HG02938 (cell line): ENCODE measurements around the gene TPSD1.
"Not testable (repeated sequence)": the region's sequence is repeated elsewhere in the genome, so short reads cannot be mapped to it uniquely, and the experiment has no call there.

Source experiments
- ATAC-seq: cut with Tn5 transposase; IDR thresholded peaks from one replicate; pipeline ENCODE4 v1.9.1; 2021; ENCODE audit warnings: mild to moderate bottlenecking, moderate library complexity; ENCODE audit not compliant: unreplicated experiment

TPSD1 gene

GRCh38 chr16:1220841-1221627, 34.8 kb upstream of the TPSD1 start:
- ATAC-seq, result no peak

DNA sequence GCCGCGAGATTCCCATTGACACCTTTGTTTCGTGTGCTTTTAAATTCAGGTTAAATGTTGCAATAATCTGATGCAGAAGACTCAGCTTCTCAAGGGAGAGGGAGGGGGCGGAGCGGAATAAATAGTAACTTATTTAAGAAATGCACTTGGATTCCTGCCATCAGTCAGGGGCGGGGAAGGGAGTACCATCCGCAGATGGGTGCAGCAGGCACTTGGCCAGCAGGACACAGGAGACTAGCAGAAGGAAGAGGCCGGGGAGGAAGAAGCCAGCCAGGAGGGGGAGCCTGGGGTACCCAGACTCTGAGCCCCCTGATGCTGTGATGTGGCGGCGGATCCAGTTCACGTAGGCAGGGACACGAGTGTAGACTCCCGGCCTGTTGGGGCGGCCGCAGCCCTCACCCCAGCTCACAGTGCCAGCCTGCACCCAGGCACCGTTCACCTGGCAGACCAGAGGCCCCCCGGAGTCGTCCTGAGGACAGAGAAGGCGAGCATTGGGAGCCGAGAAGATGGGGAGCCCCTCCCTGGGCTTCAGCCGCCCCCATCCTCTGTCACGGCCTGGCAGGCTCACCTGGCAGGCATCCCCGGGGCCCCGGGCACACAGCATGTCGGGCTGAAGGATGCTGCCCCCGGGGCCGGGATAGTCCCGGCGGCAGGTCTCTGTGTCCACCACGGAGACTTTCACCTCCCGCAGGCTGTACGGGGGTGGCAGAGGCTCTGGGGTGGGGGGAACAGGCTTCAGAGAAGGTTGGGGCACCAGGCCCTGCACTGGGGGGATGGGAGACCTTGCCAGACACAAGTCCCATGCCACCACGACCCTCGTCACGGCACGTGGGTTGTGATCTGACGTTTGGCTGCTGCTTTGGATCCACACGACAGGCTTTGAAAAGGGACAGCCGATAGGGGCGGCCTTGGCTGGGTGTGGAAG, 34.0 kb upstream of the TPSD1 start:
- ATAC-seq, result no peak

DNA sequence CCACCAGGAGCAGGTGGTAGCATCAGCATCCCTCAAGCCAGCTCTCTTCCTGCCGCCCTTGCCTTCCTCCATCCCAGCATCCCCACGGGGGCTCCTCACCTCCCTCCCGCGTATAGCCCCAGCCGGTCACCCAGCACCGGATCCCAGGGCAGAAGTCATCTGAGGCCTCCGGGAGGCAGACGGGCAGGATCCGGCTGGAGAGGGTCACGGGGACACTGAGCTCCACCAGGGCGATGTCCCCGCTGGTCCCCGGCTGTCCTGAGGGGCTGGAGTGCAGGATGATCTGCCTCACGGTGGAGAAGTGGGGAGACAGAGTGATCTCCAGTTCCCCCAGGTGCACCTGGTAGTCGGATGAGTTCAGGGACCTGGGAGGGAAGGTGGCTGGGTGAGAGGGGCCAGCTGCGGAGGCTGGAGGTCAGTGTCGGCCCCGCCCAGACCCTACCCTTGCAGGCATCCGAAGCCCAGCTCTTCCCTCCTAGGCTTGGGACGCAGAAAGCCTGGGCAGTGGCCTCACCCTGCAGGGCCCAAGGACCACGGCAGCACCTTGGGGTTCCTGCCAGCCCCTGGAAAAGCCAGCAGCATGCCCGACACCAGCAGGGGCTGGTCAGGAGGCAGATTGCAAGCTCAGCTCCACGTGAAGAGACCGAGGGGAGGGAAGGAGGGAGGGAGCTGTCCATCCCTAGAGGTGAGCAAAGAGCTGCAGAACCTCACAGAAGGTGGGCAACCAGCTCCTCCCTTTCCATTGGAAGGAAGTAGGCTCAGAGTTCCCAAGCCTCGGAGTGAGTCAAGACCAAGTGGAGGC, 33.1 kb upstream of the TPSD1 start:
- ATAC-seq, result no peak

DNA sequence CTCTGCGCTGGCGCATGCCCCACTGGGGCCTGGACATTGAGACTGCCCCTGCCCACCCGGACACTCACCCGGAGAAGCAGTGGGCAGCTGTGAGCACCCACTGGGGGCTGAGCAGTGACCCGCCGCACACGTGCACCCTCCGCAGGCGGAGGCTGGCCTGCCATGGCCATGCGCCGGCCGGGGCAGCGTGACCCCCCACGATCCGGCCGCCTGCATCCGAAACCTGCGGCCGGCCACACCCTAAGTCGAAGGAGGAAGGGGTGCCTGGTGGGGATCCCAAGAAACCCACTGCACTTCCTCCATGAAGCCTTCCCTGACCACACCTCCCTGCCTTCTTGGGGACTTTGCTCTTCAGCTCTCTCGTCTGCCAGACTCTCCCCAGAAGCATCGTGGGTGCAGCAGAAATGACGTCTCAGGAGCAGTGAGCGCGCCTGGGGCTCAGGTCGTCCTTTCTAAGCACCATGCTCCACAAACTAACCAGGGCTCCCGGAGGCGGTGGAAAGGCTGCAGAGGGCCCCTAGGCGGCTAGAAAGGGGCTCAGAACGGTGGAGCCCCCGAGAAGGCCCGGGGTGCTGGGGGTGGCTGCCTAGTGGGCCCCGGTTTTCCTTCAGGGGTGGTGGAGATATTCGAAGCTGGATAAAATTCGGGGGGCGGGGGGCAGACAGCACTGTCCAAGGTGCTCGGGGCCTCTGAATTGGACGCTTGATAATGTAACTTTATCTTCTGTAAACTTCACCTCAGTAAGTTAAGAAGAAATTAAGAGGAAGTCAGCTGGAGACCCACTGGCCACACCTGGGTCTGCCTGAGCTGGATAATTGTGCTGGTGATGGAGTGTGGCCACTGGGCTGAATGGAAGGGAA, 32.3 kb upstream of the TPSD1 start:
- ATAC-seq, result no peak

- no peak for ATAC-seq
Measured at GRCh38 chr16:1224558-1224957, 31.3 kb upstream of the TPSD1 start.

GRCh38 chr16:1225051-1225451, 30.8 kb upstream of the TPSD1 start, which contains the start of gene TPSG1:
Gene TPSG1, minus strand, starts transcription at chr16:1225268. Its CDS starts 16 bp downstream, at chr16:1225252.
- ATAC-seq, result no peak

DNA sequence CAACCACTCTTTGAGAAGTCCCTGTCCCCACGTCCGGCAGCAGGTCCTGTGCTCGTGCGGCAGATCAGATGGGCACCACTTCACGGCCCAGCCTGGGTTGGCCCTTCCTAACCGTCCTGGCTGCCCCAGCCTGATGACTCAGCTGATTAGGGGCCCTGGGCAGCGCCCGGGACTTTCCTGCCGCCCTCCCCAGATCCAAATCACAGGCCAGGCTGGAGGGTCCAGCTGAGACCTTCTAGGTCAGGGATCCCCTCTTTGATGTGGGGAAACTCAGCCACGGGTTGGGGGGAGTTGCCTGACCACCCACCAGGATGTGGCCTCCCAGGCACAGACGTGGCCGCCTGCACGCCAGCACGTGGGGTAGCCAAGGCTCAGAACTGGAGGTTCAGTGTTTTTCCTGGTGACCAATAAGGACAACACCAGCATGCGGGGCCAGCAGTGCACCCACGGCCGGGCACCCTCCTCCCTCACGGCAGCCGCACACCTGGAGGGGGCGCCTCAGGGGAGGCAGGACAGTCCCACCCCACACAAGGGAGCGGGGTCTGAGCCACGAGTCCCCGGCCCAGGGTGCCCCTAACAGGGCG, 30.0 kb upstream of the TPSD1 start:
- not testable (repeated sequence) for ATAC-seq

DNA sequence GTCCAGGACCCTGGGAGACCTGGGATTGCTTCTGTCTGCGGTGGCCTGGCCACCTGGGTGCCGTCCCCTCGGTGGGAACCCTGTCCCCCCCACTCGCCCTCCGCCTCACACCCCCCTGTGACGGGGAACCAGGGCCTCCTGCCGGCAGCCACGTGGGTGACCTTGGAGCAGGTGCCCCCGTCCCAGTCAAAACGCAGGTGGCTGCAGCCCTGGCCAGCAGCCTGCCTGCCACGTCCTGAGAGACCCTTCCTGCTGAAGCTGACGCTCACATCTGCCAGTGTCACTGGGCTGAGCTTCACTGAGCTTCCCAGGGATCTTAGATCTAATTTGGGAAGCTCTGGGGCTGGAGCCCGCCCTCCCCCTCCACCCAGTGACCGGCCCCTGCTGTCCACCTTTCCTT, 29.2 kb upstream of the TPSD1 start:
- not testable (repeated sequence) for ATAC-seq

DNA sequence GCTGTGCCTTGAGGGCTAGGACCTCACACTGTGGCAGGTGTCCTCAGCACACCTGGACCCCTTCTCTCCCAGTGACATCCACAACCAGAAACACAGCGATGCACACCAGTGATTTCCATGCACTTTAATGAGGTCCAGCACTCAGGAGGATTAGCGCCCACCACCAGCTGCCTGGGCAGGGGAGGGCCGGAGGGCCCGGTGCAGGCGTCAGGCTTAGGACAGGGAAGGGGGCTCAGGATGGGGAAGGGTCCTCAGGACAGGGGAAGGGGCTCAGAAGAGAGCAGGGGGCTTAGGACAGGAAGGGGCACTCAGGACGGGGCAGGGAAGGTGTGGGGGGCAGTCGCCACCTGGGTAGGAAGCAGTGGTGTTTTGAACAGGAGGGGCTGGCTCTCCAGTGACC, 27.6 kb upstream of the TPSD1 start:
- not testable (repeated sequence) for ATAC-seq

GRCh38 chr16:1229476-1229875, 26.4 kb upstream of the TPSD1 start:
- not testable (repeated sequence) for ATAC-seq

DNA sequence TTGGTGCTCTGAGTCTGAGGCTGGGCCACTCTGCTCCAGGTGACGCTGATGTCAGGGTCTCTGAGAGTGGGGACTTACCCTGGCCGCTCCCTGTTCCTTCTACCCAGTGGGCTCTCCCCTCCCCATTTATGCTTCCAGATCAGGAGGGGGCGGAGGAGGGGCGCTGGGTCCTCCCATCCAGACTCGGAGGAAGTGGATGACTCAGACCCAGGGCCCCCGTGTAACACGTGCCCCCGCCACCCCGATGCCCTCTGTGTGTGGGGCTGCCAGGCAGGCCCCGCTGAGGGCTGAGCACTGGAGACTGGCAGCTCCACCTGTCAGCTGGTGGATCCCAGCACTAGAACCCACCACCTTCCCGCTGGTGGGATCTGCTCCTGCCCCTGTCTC, 25.8 kb upstream of the TPSD1 start, which contains the start of gene TPSB2:
TPSB2 (minus strand) TSS at position 101 of the 387 bp plus-strand sequence. CDS start 233 bp downstream, outside the sequence.
- not testable (repeated sequence) for ATAC-seq

DNA sequence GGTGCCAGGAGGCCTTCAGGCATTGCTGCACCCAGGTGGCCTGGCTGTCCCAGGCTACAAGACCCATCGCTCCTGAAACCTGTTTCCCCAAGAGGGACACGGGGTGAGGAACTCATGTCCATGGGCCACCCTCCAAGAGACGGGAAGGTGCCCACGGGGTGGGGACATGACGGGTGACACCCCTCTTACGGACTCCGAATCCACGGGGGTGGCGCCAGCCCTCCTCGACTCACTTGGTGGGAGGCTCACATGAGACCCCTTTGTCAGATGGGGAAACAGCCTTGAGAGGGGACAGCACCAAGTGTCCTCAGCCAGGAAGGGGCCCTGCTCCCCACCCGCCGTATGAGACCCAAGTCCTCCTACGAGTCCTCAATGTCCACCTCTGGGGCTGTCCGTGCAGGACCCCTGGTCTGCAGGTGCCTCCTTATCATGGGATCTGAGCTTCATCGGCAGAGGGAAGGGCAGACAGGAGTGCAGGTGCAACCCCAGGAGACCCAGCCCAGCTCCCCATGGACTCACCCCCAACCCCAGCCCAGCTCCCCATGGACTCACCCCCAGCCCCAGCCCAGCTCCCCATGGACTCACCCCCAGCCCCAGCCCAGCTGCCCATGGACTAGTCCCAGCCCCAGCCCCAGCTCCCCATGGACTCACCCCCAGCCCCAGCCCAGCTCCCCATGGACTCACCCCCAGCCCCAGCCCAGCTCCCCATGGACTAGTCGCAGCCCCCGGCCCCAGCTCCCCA, 25.2 kb upstream of the TPSD1 start:
- ATAC-seq, result not testable (repeated sequence)

DNA sequence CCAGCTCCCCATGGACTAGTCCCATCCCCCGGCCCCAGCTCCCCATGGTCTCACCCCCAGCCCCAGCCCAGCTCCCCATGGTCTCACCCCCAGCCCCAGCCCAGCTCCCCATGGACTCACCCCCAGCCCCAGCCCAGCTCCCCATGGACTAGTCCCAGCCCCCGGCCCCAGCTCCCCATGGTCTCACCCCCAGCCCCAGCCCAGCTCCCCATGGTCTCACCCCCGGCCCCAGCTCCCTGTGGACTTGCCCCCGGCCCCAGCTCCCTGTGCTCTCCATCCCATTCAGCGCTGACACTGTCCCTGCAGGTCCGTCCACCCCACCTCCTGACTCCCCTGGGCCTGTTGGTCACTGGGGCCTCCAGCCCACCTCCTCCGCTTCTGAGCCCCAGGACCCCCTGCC, 24.6 kb upstream of the TPSD1 start:
- ATAC-seq, result not testable (repeated sequence)

DNA sequence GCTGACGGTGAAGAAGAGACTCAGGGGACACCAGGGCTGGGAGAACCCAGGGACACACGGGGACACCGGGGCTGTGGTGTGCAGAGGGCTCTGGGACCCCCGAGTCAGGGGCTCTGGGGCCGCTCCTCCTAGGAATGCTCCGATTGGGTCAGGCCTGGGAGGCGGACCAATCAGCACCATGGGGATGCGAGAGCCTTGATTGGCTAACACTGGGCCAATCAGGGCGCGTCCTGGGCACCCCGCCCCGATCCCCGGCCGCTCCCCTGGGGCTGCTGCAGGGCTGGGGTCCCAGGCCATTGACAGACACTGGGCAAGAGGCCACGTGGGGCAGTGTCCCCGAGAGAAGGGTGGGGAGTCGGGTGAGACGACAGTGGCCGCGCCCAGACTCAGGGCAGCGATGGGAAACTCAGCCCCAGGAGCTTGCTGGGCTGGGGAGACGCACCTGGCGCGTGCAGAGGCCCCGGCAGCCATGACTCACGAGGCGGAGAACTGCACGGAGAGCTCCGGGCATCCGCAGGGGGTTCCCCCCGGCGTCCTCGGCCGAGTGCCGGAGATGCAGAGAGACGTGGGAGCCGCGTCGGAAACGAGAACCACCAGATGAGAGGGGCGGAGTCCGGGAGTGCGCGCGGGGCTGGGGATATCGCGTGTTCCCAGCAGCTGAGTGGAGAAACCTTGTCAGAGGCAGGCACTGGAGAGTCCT, 23.7 kb upstream of the TPSD1 start:
- ATAC-seq, result not testable (repeated sequence)

DNA sequence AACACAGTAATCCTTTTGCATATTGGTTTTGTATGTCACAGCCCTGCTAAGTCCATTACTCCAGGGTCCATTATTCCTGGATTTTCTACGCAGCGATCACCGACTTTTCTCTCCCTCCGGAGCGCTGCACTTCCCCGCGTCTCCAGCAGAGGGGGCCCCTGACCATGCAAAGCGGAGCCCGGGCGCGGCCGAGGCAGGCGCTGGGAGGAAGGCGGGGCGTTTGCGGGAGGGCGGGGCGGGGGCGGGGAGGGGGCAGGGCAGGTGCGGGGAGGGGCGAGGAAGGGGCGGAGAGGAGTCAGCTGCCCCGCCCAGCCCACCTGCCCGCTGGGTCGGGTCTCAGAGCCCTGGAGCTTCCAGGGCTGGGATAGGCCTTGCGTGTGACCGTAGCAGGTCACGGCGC, 19.2 kb upstream of the TPSD1 start:
- ATAC-seq, result not testable (repeated sequence)

GRCh38 chr16:1237990-1238389, 17.9 kb upstream of the TPSD1 start:
- ATAC-seq, result no peak

DNA sequence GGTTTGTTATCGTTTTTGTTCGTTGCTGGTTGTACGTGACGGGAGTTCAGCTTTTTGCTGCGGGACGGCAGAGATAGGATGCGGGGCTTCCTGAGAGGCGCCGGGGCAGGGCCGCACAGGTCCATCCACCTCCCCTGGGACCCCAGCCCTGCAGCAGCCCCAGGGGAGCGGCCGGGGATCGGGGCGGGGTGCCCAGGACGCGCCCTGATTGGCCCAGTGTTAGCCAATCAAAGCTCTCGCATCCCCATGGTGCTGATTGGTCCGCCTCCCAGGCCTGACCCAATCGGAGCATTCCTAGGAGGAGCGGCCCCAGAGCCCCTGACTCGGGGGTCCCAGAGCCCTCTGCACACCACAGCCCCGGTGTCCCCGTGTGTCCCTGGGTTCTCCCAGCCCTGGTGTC, 17.0 kb upstream of the TPSD1 start:
- ATAC-seq, result not testable (repeated sequence)

DNA sequence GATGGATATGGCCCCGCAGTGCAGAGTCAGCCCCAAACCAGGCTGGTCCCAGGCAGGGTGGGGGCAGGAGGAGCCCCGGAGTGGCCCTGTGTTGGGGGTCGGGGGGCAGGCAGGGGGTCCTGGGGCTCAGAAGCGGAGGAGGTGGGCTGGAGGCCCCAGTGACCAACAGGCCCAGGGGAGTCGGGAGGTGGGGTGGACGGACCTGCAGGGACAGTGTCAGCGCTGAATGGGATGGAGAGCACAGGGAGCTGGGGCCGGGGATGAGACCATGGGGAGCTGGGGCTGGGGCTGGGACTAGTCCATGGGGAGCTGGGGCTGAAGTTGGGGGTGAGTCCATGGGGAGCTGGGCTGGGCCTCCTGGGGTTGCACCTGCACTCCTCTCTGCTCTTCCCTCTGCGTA, 16.3 kb upstream of the TPSD1 start:
- not testable (repeated sequence) for ATAC-seq
